DOHH2 (cell line): ENCODE results near the gene MEIS2.

Experiments used
- H3F3A ChIP-seq: fragments of 200-600 bp; sonication (generic), shearing (Covaris generic); 2 replicates; pipeline ENCODE4 v1.6.0; 2016; ENCODE audit warnings: antibody characterized with exemption, mild to moderate bottlenecking; ENCODE audit not compliant: control insufficient read depth, insufficient read depth
- H3K27ac ChIP-seq: fragments of 200-600 bp; sonication (generic); 2 replicates; pipeline ENCODE4 v1.5.1; 2014; ENCODE audit warnings: low read depth, mild to moderate bottlenecking, low read length, moderate library complexity
- H3K27me3 ChIP-seq: fragments of 200-600 bp; sonication (generic); 2 replicates; pipeline ENCODE4 v1.6.1; 2014; ENCODE audit warnings: mild to moderate bottlenecking, low read length, mixed read lengths; ENCODE audit not compliant: control insufficient read depth
- H3K36me3 ChIP-seq: fragments of 200-600 bp; sonication (generic); 2 replicates; pipeline ENCODE4 v1.6.1; 2014; ENCODE audit warnings: mild to moderate bottlenecking, low read length, moderate library complexity, mixed read lengths; ENCODE audit not compliant: control insufficient read depth
- H3K4me1 ChIP-seq: fragments of 200-600 bp; sonication (generic); 2 replicates; pipeline ENCODE4 v1.6.1; 2014; ENCODE audit warnings: mild to moderate bottlenecking, low read length, mixed read lengths; ENCODE audit not compliant: control insufficient read depth
- H3K4me2 ChIP-seq: fragments of 200-600 bp; sonication (generic); 2 replicates; pipeline ENCODE4 v1.6.0; 2014; ENCODE audit warnings: mild to moderate bottlenecking, low read length, moderate library complexity
- H3K4me3 ChIP-seq: fragments of 200-600 bp; sonication (generic); 2 replicates; pipeline ENCODE4 v1.5.1; 2014; ENCODE audit warnings: mild to moderate bottlenecking, low read length, mixed read lengths
- H3K79me2 ChIP-seq: fragments of 200-600 bp; sonication (generic); 2 replicates; pipeline ENCODE4 v1.6.1; 2014; ENCODE audit warnings: mild to moderate bottlenecking, low read length, mixed read lengths; ENCODE audit not compliant: control insufficient read depth
- H3K9me2 ChIP-seq: fragments of 200-600 bp; sonication (generic); replicated peaks from 2 replicates; pipeline ENCODE4 v1.6.1; 2014; ENCODE audit warnings: mild to moderate bottlenecking, low read length, mixed read lengths; ENCODE audit not compliant: control insufficient read depth
- H3K9me3 ChIP-seq: fragments of 200-600 bp; sonication (generic); 2 replicates; pipeline ENCODE4 v1.6.1; 2014; ENCODE audit warnings: antibody characterized with exemption, low read length, mixed read lengths; ENCODE audit not compliant: control insufficient read depth, insufficient read depth
- H4K20me1 ChIP-seq: fragments of 200-600 bp; sonication (generic); 2 replicates; pipeline ENCODE4 v1.6.0; 2014; ENCODE audit warnings: low read depth, mild to moderate bottlenecking, antibody characterized with exemption, low read length, moderate library complexity; ENCODE audit not compliant: control insufficient read depth, insufficient read depth
- EZH2phosphoT487 ChIP-seq: fragments of 200-600 bp; sonication (generic); IDR thresholded peaks from 2 replicates; pipeline ENCODE4 v1.6.1; 2017; ENCODE audit warnings: borderline replicate concordance, mild to moderate bottlenecking, antibody characterized with exemption, low read length, moderate library complexity, mixed read lengths
- TF ChIP-seq, protein P1 (sequence below): fragments of 200-600 bp; sonication (generic); IDR thresholded peaks from one replicate; pipeline ENCODE4 v1.5.1; 2014; ENCODE audit warnings: antibody characterized with exemption, mild to moderate bottlenecking, low read depth, low read length; ENCODE audit not compliant: poor library complexity, severe bottlenecking

The MEIS2 gene

DNA sequence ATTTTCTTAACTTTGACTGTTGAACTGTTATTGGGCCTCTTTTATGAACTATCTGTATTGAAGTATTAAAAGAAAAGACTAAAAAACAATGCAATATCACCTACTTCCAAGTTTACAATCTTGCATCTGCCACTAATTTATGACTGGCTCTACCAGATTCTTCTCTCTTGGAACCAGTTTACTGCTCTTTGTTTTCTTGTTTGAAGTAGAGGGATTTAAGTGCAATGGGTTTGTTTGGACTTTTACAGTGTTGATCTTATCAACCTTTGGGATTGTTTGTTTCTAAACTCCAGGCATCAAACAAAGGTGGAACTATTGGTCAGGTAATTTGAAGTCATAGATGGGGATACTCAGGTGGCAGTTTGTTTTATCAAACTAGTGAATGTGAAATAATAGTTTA lies 43.0 kb upstream of the MEIS2 start:
- H3K27ac ChIP-seq: no peak overlapping the region
- no peaks in the 10 kb centered on the region for H3K36me3 ChIP-seq
- no peaks in the 10 kb centered on the region for H3K9me3 ChIP-seq
- H3K4me1 ChIP-seq: no peaks in the 10 kb centered on the region
- H3K4me3 ChIP-seq: no peak overlapping the region
- H3K4me2 ChIP-seq: no peak overlapping the region
- 0 out of 2 replicates have a peak, but pooled peaks cover 2% of the 10 kb centered on the region for H3K27me3 ChIP-seq
- no peaks in the 10 kb centered on the region for H3K9me2 ChIP-seq
- no peaks in the 10 kb centered on the region for H3F3A ChIP-seq
- H3K79me2 ChIP-seq: no peaks in the 10 kb centered on the region
- no peaks in the 10 kb centered on the region for H4K20me1 ChIP-seq
- TF ChIP-seq EZH2phosphoT487: no peak
- TF ChIP-seq, protein P1, sequence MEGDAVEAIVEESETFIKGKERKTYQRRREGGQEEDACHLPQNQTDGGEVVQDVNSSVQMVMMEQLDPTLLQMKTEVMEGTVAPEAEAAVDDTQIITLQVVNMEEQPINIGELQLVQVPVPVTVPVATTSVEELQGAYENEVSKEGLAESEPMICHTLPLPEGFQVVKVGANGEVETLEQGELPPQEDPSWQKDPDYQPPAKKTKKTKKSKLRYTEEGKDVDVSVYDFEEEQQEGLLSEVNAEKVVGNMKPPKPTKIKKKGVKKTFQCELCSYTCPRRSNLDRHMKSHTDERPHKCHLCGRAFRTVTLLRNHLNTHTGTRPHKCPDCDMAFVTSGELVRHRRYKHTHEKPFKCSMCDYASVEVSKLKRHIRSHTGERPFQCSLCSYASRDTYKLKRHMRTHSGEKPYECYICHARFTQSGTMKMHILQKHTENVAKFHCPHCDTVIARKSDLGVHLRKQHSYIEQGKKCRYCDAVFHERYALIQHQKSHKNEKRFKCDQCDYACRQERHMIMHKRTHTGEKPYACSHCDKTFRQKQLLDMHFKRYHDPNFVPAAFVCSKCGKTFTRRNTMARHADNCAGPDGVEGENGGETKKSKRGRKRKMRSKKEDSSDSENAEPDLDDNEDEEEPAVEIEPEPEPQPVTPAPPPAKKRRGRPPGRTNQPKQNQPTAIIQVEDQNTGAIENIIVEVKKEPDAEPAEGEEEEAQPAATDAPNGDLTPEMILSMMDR: no peak

DNA sequence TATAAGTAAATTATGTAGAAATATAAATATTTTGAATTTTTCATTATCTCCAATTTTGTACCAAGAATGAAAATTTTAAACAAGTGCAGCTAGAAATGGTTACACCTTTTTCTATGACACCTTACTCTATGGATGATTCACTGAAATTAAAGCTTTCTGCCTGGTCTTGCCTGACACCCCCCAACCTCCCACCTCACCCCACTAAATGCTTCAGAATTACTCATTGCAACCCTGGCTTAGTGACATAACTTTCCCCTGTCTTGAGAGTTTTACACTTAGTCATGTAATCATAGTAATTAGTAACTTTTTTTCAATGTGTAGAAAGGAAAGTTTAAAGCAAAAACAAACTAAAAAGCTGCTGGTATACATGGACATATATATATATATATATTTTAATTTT lies 42.0 kb upstream of the MEIS2 start:
- Histone ChIP-seq H3K9me3 (no peaks in the 10 kb centered on the region), H3K4me2 (no peak overlapping the region), H3K36me3 (no peaks in the 10 kb centered on the region), H3K4me3 (no peak overlapping the region), H4K20me1 (no peaks in the 10 kb centered on the region), H3K27ac (no peak overlapping the region), H3K27me3 (0 out of 2 replicates have a peak, but pooled peaks cover 2% of the 10 kb centered on the region), H3K4me1 (no peaks in the 10 kb centered on the region), H3K79me2 (no peaks in the 10 kb centered on the region), H3F3A (no peaks in the 10 kb centered on the region), H3K9me2 (no peaks in the 10 kb centered on the region)
- no peak for TF ChIP-seq EZH2phosphoT487
- TF ChIP-seq, protein P1: no peak

DNA sequence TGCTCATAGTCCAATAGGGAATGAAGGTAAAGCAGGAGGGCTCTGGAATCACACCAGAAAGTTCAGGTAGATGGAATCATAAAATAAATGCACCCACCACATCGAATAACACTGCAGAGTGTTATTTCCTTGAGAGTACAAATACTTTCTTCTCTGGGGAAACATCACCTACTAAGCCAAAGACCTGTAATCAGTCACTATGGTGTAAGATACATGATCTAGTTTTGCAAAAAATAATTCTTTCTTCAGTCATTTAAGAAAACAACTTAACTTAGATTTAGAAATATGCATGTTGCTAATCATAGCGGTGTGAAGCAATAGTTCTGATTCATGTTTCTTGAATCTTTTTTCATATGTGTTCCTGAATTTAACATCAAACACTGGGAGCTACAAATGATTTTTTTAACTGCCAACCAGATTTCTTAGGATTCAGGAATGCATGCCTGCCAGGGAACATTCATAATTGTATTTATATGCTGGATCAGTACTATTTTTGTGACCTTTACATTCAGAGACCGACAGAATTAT lies 40.2 kb upstream of the MEIS2 start:
- Histone ChIP-seq H3K79me2 (no peaks in the 10 kb centered on the region), H3K9me2 (no peaks in the 10 kb centered on the region), H3K27ac (no peak overlapping the region), H4K20me1 (no peaks in the 10 kb centered on the region), H3K4me3 (no peak overlapping the region), H3K27me3 (0 out of 2 replicates have a peak, but pooled peaks cover 2% of the 10 kb centered on the region), H3K4me2 (no peak overlapping the region), H3F3A (no peaks in the 10 kb centered on the region), H3K36me3 (no peaks in the 10 kb centered on the region), H3K4me1 (no peaks in the 10 kb centered on the region), H3K9me3 (no peaks in the 10 kb centered on the region)
- no peak for TF ChIP-seq EZH2phosphoT487
- TF ChIP-seq, protein P1: no peak
